GM18907 (cell line): ENCODE results near the gene CPN1.
"Not testable (repeated sequence)": the region's sequence is repeated elsewhere in the genome, so short reads cannot be mapped to it uniquely, and the experiment has no call there.

ENCODE experiments used
- ATAC-seq: cut with Tn5 transposase; IDR thresholded peaks from one replicate; pipeline ENCODE4 v1.9.1; 2021; ENCODE audit warnings: mild to moderate bottlenecking, moderate library complexity; ENCODE audit not compliant: unreplicated experiment

CPN1 gene

GRCh38 chr10:100081075-100082001 is at the start of gene CPN1:
TSS of gene CPN1 (minus strand) at chr10:100081869. CDS start at chr10:100081625, 244 bp downstream.
- ATAC-seq, result no peak

- no peak for ATAC-seq
Measured at GRCh38 chr10:100130831-100131230, 49.2 kb upstream of the CPN1 start.

GRCh38 chr10:100129424-100129823 is 47.8 kb upstream of the CPN1 start:
- ATAC-seq, result no peak

DNA sequence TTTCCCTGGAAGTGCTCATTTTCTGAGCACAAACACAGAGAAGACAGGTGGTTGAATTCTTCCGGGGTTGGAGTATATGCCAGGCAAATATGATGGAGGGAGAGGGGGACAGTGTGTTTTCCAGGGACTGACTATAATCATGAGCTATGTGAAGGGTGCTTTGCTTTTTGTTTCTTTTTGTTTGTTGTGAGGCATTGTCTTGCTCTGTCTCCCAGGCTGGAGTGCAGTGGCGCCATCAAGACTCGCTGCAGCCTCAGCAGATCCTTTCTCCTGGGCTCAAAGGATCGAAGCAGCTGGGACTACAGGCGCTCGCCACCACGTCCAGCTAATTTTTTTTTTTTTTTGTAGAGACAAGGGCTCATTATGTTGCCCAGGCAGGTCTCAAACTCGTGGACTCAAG is 47.3 kb upstream of the CPN1 start:
- no peak for ATAC-seq

GRCh38 chr10:100125335-100125734 is 43.7 kb upstream of the CPN1 start:
- not testable (repeated sequence) for ATAC-seq

- ATAC-seq, result no peak
Measured at GRCh38 chr10:100124097-100124496, 42.4 kb upstream of the CPN1 start.

- no peak for ATAC-seq
Measured at GRCh38 chr10:100122780-100123179, 41.1 kb upstream of the CPN1 start.

- ATAC-seq, result no peak
Measured at GRCh38 chr10:100120550-100120949, 38.9 kb upstream of the CPN1 start.

DNA sequence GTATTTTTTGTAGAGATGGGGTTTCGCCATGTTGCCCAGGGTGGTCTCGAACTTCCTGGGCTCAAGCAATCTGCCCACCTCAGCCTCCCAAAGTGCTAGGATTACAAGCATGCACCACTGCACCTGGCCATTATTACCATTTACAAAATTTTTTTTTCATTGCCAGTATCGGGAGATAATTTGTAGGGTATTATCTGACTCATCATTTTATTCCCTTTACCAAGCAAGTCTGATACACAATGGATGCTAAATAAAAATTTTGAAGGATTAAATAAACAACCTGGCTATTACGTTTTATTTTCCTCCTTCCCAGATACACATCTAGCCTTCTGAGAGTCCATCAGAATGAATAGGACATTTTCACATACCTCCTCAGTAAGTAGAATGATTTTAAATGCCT is 38.1 kb upstream of the CPN1 start:
- ATAC-seq, result no peak

DNA sequence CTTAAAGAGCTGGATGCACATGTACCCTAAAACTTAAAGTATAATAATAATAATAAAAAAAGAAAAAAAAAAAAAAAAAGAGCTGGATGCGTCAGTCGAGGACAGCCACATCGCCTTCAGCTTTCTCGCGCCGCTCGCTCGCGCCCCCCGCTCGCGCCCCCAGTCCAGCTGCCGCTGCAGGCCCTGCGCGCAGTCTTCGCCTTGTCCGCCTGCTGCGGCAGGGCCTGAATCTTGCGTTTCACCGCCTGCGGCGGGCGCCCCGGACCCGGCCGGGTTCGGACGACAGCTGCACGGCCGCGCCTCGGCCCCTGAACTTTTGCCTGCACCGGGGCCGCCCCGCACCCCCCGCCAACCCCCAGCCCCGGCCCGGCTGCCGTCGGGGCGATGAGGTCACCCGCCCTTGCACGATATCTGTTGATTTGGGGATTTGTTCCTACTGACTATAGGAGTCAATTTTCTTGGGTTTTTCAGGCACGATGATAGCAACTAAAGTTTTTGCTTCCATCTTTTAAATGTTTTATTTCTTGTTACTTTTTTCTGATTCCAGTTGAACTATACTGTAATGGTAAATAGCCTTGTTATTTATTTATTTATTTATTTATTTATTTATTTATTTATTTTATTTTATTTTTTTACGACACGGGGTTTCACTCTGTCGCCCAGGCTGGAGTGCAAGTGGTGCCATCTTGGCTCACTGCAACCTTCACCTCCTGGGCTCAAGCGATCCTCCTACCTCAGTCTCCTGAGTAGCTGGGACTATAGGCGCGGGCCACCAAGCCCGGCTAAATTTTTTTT is 33.5 kb upstream of the CPN1 start:
- ATAC-seq, result no peak

GRCh38 chr10:100114460-100114859 is 32.8 kb upstream of the CPN1 start:
- no peak for ATAC-seq

DNA sequence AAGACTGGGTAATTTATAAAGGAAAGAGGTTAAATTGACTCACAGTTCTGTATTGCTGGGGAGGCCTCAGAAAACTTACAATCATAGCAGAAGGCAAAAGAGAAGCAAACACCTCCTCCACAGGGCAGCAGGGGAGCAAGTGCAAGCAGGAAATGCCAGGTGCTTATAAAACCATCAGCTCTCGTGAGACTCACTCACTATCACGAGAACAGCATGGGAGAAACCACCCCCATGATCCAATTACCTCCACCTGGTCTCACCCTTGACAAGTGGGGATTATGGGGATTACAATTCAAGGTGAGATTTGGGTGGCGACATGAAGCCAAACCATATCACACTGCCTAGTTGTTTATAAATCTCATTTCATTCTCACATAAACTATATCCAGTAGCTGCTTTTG is 28.0 kb upstream of the CPN1 start:
- ATAC-seq, result no peak

DNA sequence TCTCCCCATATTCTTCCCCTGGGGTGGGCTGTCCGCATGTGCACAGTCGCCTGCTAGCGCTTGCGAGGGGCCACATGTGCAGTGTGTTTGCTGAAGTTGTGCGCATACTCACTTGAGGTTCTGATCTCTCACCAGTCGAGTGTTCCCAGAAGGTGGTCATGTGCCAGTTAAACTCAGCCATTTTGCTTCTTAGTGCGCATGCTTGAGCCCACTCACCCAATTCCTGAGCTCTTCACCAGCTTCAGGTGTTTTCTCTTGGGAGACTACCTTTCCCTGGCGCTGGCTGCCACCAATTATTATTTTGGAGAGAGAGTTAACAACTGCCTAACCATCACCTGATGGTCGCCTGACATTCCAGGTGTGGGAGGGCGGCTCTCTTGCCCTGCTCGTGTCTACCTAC is 25.2 kb upstream of the CPN1 start:
- ATAC-seq, result no peak

DNA sequence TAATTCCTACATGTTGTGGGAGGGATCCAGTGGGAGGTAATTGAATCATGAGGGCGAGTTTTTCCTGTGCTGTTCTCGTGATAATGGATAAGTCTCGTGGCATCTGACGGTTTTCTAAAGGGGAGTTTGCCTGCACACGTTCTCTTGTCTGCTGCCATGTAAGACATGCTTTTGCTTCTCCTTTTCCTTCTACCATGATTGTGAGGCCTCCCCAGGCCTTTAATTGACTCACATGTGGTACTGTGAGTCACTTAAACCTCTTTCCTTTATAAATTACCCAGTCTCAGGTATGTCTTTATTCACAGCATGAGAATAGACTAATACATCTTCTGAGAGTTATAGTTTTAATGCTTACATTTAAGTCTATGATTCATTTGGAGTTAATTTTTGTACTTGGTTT is 22.6 kb upstream of the CPN1 start:
- ATAC-seq, result no peak

- no peak for ATAC-seq
Measured at GRCh38 chr10:100103581-100103980, 21.9 kb upstream of the CPN1 start.

DNA sequence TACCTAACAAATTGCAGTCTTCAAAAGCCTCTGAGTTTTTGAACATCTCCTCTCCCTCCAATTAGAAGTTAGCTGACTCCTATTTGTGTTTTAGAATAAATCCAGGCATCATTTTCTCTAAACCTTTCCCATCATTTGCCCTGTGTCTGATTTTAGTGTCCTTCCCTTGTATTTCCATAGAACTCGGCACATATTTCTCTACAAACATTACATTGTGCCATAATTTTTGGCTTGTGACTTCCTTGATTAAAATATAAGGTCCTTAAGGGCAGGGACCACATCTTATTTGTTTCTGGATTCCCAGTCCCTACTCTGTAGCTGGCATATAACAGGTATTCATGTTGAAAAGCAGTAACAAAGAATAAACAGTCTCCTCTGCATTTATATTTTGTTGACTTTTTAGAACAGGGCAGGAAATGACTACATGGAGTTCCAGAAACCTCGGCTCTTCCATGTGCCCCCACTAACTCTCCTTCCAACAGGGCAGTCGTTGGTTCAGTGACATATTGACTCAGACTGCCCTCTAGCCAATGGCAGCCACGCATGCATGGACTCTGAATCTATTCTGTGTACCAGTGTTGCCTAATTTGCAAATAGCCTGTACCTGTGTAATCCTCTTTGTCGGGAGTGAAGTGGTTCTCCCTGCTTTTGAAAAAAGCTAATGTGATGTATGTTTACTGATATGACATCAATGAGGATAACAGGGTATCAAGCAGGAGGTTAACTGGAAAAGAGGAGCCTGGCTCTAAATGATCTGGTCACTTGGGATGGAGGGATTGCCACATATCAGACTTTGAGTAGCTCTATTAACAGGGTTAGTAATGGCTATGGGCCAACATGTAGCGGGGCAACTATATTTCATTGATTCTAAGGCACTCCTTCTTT is 19.8 kb upstream of the CPN1 start:
- no peak for ATAC-seq

DNA sequence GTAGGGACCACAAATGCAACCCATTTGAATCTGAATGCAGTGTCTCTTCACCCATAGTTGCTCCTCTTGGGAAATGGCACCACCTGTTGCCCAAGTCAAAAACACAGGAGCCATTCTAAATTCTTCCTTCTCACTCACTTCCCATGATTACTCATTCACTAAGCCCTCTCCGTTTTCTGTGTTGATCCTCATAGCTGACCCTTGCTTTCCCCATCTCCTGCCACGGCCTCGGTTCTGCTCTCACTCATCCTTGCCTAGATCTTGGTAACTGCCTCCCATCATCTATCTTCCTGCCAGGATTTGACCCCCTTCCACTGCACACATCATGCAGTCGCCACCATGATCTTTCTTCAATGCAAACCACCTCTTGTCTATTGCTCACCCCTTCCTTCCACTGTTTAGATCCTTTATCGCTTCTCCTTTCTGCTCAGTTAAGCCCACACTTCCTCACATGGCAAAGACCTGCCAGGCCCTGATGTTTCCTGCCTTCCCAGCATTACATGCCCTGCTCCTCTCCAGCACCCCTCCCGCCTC is 19.0 kb upstream of the CPN1 start:
- no peak for ATAC-seq

DNA sequence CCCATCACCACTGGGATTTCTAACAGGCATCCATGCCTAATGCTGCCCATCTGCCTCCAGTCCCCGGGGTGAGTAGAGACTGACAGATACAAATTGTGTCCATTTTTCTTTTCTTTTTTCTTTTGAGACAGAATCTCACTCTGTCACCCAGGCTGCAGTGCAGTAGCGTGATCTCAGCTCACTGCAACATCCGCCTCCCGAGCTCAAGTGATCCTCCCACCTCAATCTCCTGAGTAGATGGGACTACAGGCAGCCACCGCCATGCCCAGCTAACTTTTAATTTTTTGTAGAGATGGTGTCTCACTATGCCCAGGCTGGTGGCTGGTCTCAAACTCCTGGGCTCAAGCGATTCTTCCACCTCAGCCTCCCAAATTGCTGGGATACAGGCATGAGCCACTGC is 7.6 kb upstream of the CPN1 start:
- no peak for ATAC-seq

DNA sequence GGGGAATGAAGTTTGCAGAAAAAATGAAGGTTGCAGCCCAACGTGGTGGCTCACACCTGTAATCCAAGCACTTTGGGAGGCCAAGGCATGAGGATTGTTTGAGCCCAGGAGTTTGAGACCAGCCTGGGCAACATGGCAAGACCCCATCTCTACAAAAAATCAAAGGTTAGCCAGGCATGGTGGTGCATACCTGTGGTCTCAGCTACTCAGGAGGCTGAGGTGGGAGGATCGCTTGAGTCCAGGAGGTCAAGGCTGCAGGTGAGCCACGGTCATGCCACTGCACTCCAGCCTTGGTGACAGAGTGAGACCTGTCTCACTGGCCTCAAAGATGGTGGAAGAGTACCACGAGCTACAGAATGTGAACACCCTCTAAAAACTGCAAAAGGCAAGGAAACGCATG is 5.0 kb upstream of the CPN1 start:
- not testable (repeated sequence) for ATAC-seq

GRCh38 chr10:100085596-100085995 is 3.9 kb upstream of the CPN1 start:
- ATAC-seq, result no peak

DNA sequence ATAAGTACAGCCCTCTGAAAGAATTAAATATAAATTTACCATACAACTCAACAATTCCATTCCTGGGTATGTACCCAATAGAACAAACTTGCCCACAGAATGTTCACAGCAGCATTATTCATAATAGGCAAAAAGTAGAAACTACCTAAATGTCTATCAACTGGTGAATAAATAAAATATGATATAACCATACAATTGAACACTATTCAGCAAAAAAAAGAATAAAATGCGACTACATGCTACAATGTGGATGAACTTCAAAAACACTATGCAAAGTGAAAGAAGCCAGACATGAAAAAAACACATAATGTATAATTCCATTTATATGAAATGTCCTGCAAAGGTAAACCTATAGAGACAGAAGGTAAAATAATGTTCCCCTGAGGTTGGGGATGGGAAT is 2.0 kb upstream of the CPN1 start:
- ATAC-seq, result no peak
